Motor neuron (in vitro differentiated cells): ENCODE results near the gene TRABD2B. TPM values are rescaled to one million over a fixed set of nuclear protein-coding genes. Genes with fewer than 3 reads are reported as not detected.

Source experiments
- ATAC-seq, 8 experiments: fragments of 200-7000 bp; cut with Tn5 transposase; replicated peaks in 6 of 8; 2 replicates each; pipeline ENCODE4 v1.8.0; 2021; ENCODE audit warnings: mild to moderate bottlenecking in 8 of 8, moderate library complexity in 8 of 8
- H3K27ac ChIP-seq, 2 donors: fragments of 250-450 bp; sonication (Bioruptor Pico); 2 replicates each; pipeline ENCODE4 v1.9.0; 2021; ENCODE audit warnings: antibody characterized with exemption in 2 of 2, mild to moderate bottlenecking in 2 of 2, moderate library complexity in 1 of 2
- H3K4me1 ChIP-seq, 2 donors: fragments of 250-450 bp; sonication (Bioruptor Pico); replicated peaks in 1 of 2; 2 replicates each; pipeline ENCODE4 v1.6.1; 2021; ENCODE audit warnings: antibody characterized with exemption in 2 of 2, mild to moderate bottlenecking in 2 of 2, moderate library complexity in 1 of 2
- H3K4me3 ChIP-seq, 5 donors: fragments of 250-450 bp; sonication (Bioruptor Pico); 2 replicates each; pipeline ENCODE4 v1.9.0; 2021; ENCODE audit warnings: antibody characterized with exemption in 5 of 5, mild to moderate bottlenecking in 5 of 5, moderate library complexity in 4 of 5
- WGBS, 10 experiments: fragments of 450-650 bp; shearing (Covaris generic); methylation state at CpG; one replicate each; pipeline ENCODE4 v1.0.0; 2022; 5-methylcytosine and 5-hydroxymethylcytosine counted together
- in situ Hi-C, 9 experiments: fragments of 400-800 bp; cut with MboI; loops; one replicate each; pipeline ENCODE4 v1.15.0; 2021; ENCODE audit warnings: low sequenced_read_pairs in 9 of 9, low pct_unique_long_range_greater_than_20kb in 2 of 9; ENCODE audit not compliant: unreplicated experiment in 9 of 9
- total RNA-seq, 8 experiments: library from RNA; unstranded; fragments of 300-600 nt; gene quantifications; 2 replicates each; pipeline versions ENCODE4 v1.2.3 to v1.2.4, GENCODE V29; 2022

The TRABD2B gene
- total RNA-seq, 8 experiments from 2014 or later, result 0.11 to 1.1 (median 0.42) TPM

GRCh38 chr1:47745715-47746609, 251.2 kb downstream of the TRABD2B start:
- Histone ChIP-seq H3K4me1 (no peaks in the 10 kb centered on the region), H3K4me3 (no peak overlapping the region), H3K27ac (no peak overlapping the region)
- WGBS, 10 experiments, result 25 to 70% (median 54%) methylated on average over 1 to 8 of the region's 8 CpGs; no CpG with 5 or more reads in 1 of the 10 experiments
- peak in 1 of 8 experiments; percentile 31 for ATAC-seq
- in situ Hi-C loops, result loop anchor here in 5 of 9 experiments (25.0 kb wide), 5 partner anchors 191 to 491 kb away; partner anchors contain the start of gene SLC5A9 (in 3 of the 5)

GRCh38 chr1:47742890-47743760, 254.1 kb downstream of the TRABD2B start:
- no peak for ATAC-seq
- Histone ChIP-seq H3K27ac (no peak overlapping the region), H3K4me1 (no peaks in the 10 kb centered on the region), H3K4me3 (no peak overlapping the region)
- in situ Hi-C loops, result loop anchor here in 5 of 9 experiments (25.0 kb wide), 5 partner anchors 194 to 494 kb away; partner anchors contain the start of gene SLC5A9 (in 3 of the 5)
- 45 to 97% (median 73%) methylated on average over 2 to 6 of the region's 9 CpGs; no CpG with 5 or more reads in 4 of the 10 experiments for WGBS, 10 experiments

GRCh38 chr1:47738560-47739182, 258.5 kb downstream of the TRABD2B start:
- no peak overlapping the region for H3K4me3 ChIP-seq
- no peak overlapping the region for H3K27ac ChIP-seq
- peak; percentile 66 to 98 (median 80) for ATAC-seq
- H3K4me1 ChIP-seq, result no peaks in the 10 kb centered on the region
- in situ Hi-C loops, result loop anchor here in 6 of 9 experiments (10.0 to 25.0 kb wide), 7 partner anchors 199 to 499 kb away; partner anchors contain the start of gene SLC5A9 (in 3 of the 6)
- WGBS, 10 experiments, result 0 to 80% (median 11%) methylated on average over 1 to 7 of the region's 8 CpGs; no CpG with 5 or more reads in 2 of the 10 experiments

GRCh38 chr1:47732489-47732888, 264.7 kb downstream of the TRABD2B start:
- ATAC-seq, result no peak
- 50 to 100% (median 75%) methylated on average over 1 to 4 of the region's 4 CpGs; no CpG with 5 or more reads in 3 of the 10 experiments for WGBS, 10 experiments
- in situ Hi-C loops, result loop anchor here in 6 of 9 experiments (10.0 to 25.0 kb wide), 7 partner anchors 205 to 505 kb away; partner anchors contain the start of gene SLC5A9 (in 3 of the 6)
- Histone ChIP-seq H3K27ac (no peak overlapping the region), H3K4me1 (no peaks in the 10 kb centered on the region), H3K4me3 (no peak overlapping the region)

- 20 to 100% (median 85%) methylated on average over 1 to 7 of the region's 8 CpGs; no CpG with 5 or more reads in 2 of the 10 experiments for WGBS, 10 experiments
- H3K4me1 ChIP-seq, result no peaks in the 10 kb centered on the region
- no peak overlapping the region for H3K27ac ChIP-seq
- in situ Hi-C loops, result loop anchor here in 6 of 9 experiments (10.0 to 25.0 kb wide), 7 partner anchors 206 to 506 kb away; partner anchors contain the start of gene SLC5A9 (in 3 of the 6)
- no peak overlapping the region for H3K4me3 ChIP-seq
- no peak for ATAC-seq
These were observed 265.5 kb downstream of the TRABD2B start for GRCh38 chr1:47731730-47732129.

GRCh38 chr1:47729685-47730084, 267.5 kb downstream of the TRABD2B start:
- WGBS, 10 experiments, result 0 to 100% (median 70%) methylated on average over 1 to 2 of the region's 2 CpGs
- ATAC-seq, result no peak
- Histone ChIP-seq H3K27ac (no peak overlapping the region), H3K4me1 (peaks cover 0 to 14% of the 10 kb centered on the region in 2 donors), H3K4me3 (no peak overlapping the region)
- in situ Hi-C loops, result loop anchor here in 7 of 9 experiments (10.0 to 25.0 kb wide), 9 partner anchors 208 to 508 kb away; partner anchors contain the start of genes SLC5A9 (in 3 of the 7) and FOXD2 (in 1 of the 7)

GRCh38 chr1:47727697-47728085, 269.5 kb downstream of the TRABD2B start:
- Histone ChIP-seq H3K27ac (no peak overlapping the region), H3K4me1 (peaks cover 0 to 15% of the 10 kb centered on the region in 2 donors), H3K4me3 (no peak overlapping the region)
- no peak for ATAC-seq
- 48 to 88% (median 80%) methylated on average over 1 to 5 of the region's 5 CpGs; no CpG with 5 or more reads in 1 of the 10 experiments for WGBS, 10 experiments
- in situ Hi-C loops, result loop anchor here in 6 of 9 experiments (10.0 to 25.0 kb wide), 7 partner anchors 210 to 510 kb away; partner anchors contain the start of genes SLC5A9 (in 3 of the 6) and FOXD2 (in 1 of the 6)

GRCh38 chr1:47727051-47727696, 270.0 kb downstream of the TRABD2B start:
- Histone ChIP-seq H3K4me1 (peaks cover 0 to 15% of the 10 kb centered on the region in 2 donors), H3K27ac (no peak overlapping the region), H3K4me3 (no peak overlapping the region)
- 63 to 91% (median 75%) methylated on average over 1 to 6 of the region's 8 CpGs for WGBS, 10 experiments
- ATAC-seq, result no peak
- in situ Hi-C loops, result loop anchor here in 6 of 9 experiments (10.0 to 25.0 kb wide), 7 partner anchors 210 to 510 kb away; partner anchors contain the start of genes SLC5A9 (in 3 of the 6) and FOXD2 (in 1 of the 6)

- Histone ChIP-seq H3K4me3 (peak overlapping the region in 2 of 5 donors; percentile 2 to 15), H3K27ac (no peak overlapping the region), H3K4me1 (peaks cover 0 to 15% of the 10 kb centered on the region in 2 donors)
- WGBS, 10 experiments, result 0 to 58% (median 19%) methylated on average over 1 to 21 of the region's 22 CpGs
- in situ Hi-C loops, result loop anchor here in 6 of 9 experiments (10.0 to 25.0 kb wide), 7 partner anchors 211 to 511 kb away; partner anchors contain the start of genes SLC5A9 (in 3 of the 6) and FOXD2 (in 1 of the 6)
- peak; percentile 91 to 96 (median 94) for ATAC-seq
These were observed 271.0 kb downstream of the TRABD2B start for GRCh38 chr1:47725992-47726855.

GRCh38 chr1:47725511-47725991, 271.6 kb downstream of the TRABD2B start:
- in situ Hi-C loops, result loop anchor here in 6 of 9 experiments (10.0 to 25.0 kb wide), 7 partner anchors 212 to 512 kb away; partner anchors contain the start of genes SLC5A9 (in 3 of the 6) and FOXD2 (in 1 of the 6)
- peak overlapping the region in 1 of 5 donors; percentile 15 for H3K4me3 ChIP-seq
- H3K27ac ChIP-seq, result no peak overlapping the region
- ATAC-seq, result peak in 6 of 8 experiments; percentile 13 to 44 (median 40)
- H3K4me1 ChIP-seq, result peaks cover 0 to 15% of the 10 kb centered on the region in 2 donors
- 10 to 80% (median 19%) methylated on average over 1 to 10 of the region's 13 CpGs; no CpG with 5 or more reads in 3 of the 10 experiments for WGBS, 10 experiments
